ENCODE measurements around the gene SEZ6. TPM values are rescaled to one million over a fixed set of nuclear protein-coding genes. Genes with fewer than 3 reads are reported as not detected.

The SEZ6 gene
- total and polyA plus RNA-seq, 2 donors (not counting 1 experiment from before 2014, with no cell fraction given): not detected

GRCh38 chr17:28972437-28972836, 33.4 kb downstream of the SEZ6 start:
- Histone ChIP-seq H3K4me2 (ENCODE audit: extremely low read depth, insufficient read depth, low read length) (no peak overlapping the region), H3K9ac (ENCODE audit: insufficient read depth, low read length) (no peak overlapping the region), H3K27me3 (ENCODE audit: control insufficient read depth, insufficient read depth, low read length) (peaks cover 29% of the 10 kb centered on the region), H2AFZ (ENCODE audit: low read length) (no peak overlapping the region), H3K27ac (ENCODE audit: insufficient read depth, low read length) (no peak overlapping the region), H4K20me1 (ENCODE audit: control insufficient read depth, extremely low read depth, insufficient read depth, low read length) (no peaks in the 10 kb centered on the region), H3K79me2 (ENCODE audit: control insufficient read depth, insufficient read depth, low read length) (no peaks in the 10 kb centered on the region), H3K4me3 (replicated peaks in 1 of 4; ENCODE audit: control extremely low read depth in 1 of 4, insufficient read depth in 1 of 4, low read depth in 3 of 4, low read length in 4 of 4) (no peak overlapping the region), H3K36me3 (ENCODE audit: control insufficient read depth, insufficient read depth, low read length) (no peaks in the 10 kb centered on the region), H3K4me1 (ENCODE audit: control insufficient read depth, extremely low read depth, insufficient read depth, low read length) (no peaks in the 10 kb centered on the region), H3K9me3 (ENCODE audit: control insufficient read depth, insufficient read depth, low read depth, low read length) (no peaks in the 10 kb centered on the region)
- TF ChIP-seq CTCF (conservative IDR thresholded peaks at IDR 0.05 in 1 of 2, IDR thresholded peaks at IDR 0.05 in 1 of 2; ENCODE audit: low read depth in 1 of 2, low read length in 2 of 2) (no peak), EZH2 (IDR thresholded peaks at IDR 0.05; ENCODE audit: low read length, missing control alignments) (no peak)
- peak in 1 of 2 donors; percentile 49 for DNase-seq (ENCODE audit: low read depth in 2 of 2)

GRCh38 chr17:28970879-28971278, 35.0 kb downstream of the SEZ6 start:
- no peak for DNase-seq (ENCODE audit: low read depth in 2 of 2)
- peaks cover 29% of the 10 kb centered on the region for H3K27me3 ChIP-seq (ENCODE audit: control insufficient read depth, insufficient read depth, low read length)

GRCh38 chr17:28969706-28970393, 36.0 kb downstream of the SEZ6 start:
- DNase-seq (ENCODE audit: low read depth in 2 of 2): no peak
- Histone ChIP-seq H3K4me2 (ENCODE audit: extremely low read depth, insufficient read depth, low read length) (no peak overlapping the region), H4K20me1 (ENCODE audit: control insufficient read depth, extremely low read depth, insufficient read depth, low read length) (no peaks in the 10 kb centered on the region), H3K36me3 (ENCODE audit: control insufficient read depth, insufficient read depth, low read length) (no peaks in the 10 kb centered on the region), H3K4me3 (replicated peaks in 1 of 4; ENCODE audit: control extremely low read depth in 1 of 4, insufficient read depth in 1 of 4, low read depth in 3 of 4, low read length in 4 of 4) (no peak overlapping the region), H3K4me1 (ENCODE audit: control insufficient read depth, extremely low read depth, insufficient read depth, low read length) (no peaks in the 10 kb centered on the region), H3K79me2 (ENCODE audit: control insufficient read depth, insufficient read depth, low read length) (no peaks in the 10 kb centered on the region), H3K27ac (ENCODE audit: insufficient read depth, low read length) (no peak overlapping the region), H3K9me3 (ENCODE audit: control insufficient read depth, insufficient read depth, low read depth, low read length) (no peaks in the 10 kb centered on the region), H2AFZ (ENCODE audit: low read length) (no peak overlapping the region), H3K27me3 (ENCODE audit: control insufficient read depth, insufficient read depth, low read length) (peaks cover 29% of the 10 kb centered on the region), H3K9ac (ENCODE audit: insufficient read depth, low read length) (no peak overlapping the region)
- TF ChIP-seq CTCF (conservative IDR thresholded peaks at IDR 0.05 in 1 of 2, IDR thresholded peaks at IDR 0.05 in 1 of 2; ENCODE audit: low read depth in 1 of 2, low read length in 2 of 2) (no peak), EZH2 (IDR thresholded peaks at IDR 0.05; ENCODE audit: low read length, missing control alignments) (no peak)

More at GRCh38 chr17:28970879-28971278, 35.0 kb downstream of the SEZ6 start:
- H4K20me1 ChIP-seq (ENCODE audit: control insufficient read depth, extremely low read depth, insufficient read depth, low read length): no peaks in the 10 kb centered on the region
- no peak overlapping the region for H3K27ac ChIP-seq (ENCODE audit: insufficient read depth, low read length)
- H3K36me3 ChIP-seq (ENCODE audit: control insufficient read depth, insufficient read depth, low read length): no peaks in the 10 kb centered on the region
- H3K4me2 ChIP-seq (ENCODE audit: extremely low read depth, insufficient read depth, low read length): no peak overlapping the region
- no peaks in the 10 kb centered on the region for H3K79me2 ChIP-seq (ENCODE audit: control insufficient read depth, insufficient read depth, low read length)
- no peaks in the 10 kb centered on the region for H3K9me3 ChIP-seq (ENCODE audit: control insufficient read depth, insufficient read depth, low read depth, low read length)
- no peaks in the 10 kb centered on the region for H3K4me1 ChIP-seq (ENCODE audit: control insufficient read depth, extremely low read depth, insufficient read depth, low read length)
- TF ChIP-seq EZH2 (IDR thresholded peaks at IDR 0.05; ENCODE audit: low read length, missing control alignments): no peak
- TF ChIP-seq CTCF (conservative IDR thresholded peaks at IDR 0.05 in 1 of 2, IDR thresholded peaks at IDR 0.05 in 1 of 2; ENCODE audit: low read depth in 1 of 2, low read length in 2 of 2): no peak
- no peak overlapping the region for H3K9ac ChIP-seq (ENCODE audit: insufficient read depth, low read length)
- H3K4me3 ChIP-seq (replicated peaks in 1 of 4; ENCODE audit: control extremely low read depth in 1 of 4, insufficient read depth in 1 of 4, low read depth in 3 of 4, low read length in 4 of 4): no peak overlapping the region
- no peak overlapping the region for H2AFZ ChIP-seq (ENCODE audit: low read length)
